ENCODE measurements around the gene PDE3A.
A peak's percentile ranks its signal among the peaks of the same experiment; 100 is the strongest.

The PDE3A gene

GRCh38 chr12:20523658-20524057 lies 155.3 kb downstream of the PDE3A start:
- DNase-seq (ENCODE audit: low read depth) = no peak
- TF ChIP-seq CTCF (IDR thresholded peaks at IDR 0.05; ENCODE audit: low read depth, low read length, missing control alignments) = no peak
- in situ Hi-C loops (cut with HindIII; ENCODE audit: low sequenced_read_pairs) = no loop called here
- H3K4me3 ChIP-seq (ENCODE audit: low read depth, low read length) = no peak overlapping the region

- in situ Hi-C loops (cut with HindIII; ENCODE audit: low sequenced_read_pairs) = no loop called here
- no peak for TF ChIP-seq CTCF (IDR thresholded peaks at IDR 0.05; ENCODE audit: low read depth, low read length, missing control alignments)
Measured at GRCh38 chr12:20524113-20524512, 155.8 kb downstream of the PDE3A start.

GRCh38 chr12:20525064-20525610 lies 156.8 kb downstream of the PDE3A start:
- no peak overlapping the region for H3K4me3 ChIP-seq (ENCODE audit: low read depth, low read length)
- TF ChIP-seq CTCF (IDR thresholded peaks at IDR 0.05; ENCODE audit: low read depth, low read length, missing control alignments) = no peak
- DNase-seq (ENCODE audit: low read depth) = no peak
- in situ Hi-C loops (cut with HindIII; ENCODE audit: low sequenced_read_pairs) = no loop called here

More at GRCh38 chr12:20524113-20524512, 155.8 kb downstream of the PDE3A start:
- no peak overlapping the region for H3K4me3 ChIP-seq (ENCODE audit: low read depth, low read length)
- no peak for DNase-seq (ENCODE audit: low read depth)

- TF ChIP-seq CTCF (IDR thresholded peaks at IDR 0.05; ENCODE audit: low read depth, low read length, missing control alignments) = no peak
- in situ Hi-C loops (cut with HindIII; ENCODE audit: low sequenced_read_pairs) = no loop called here
- no peak overlapping the region for H3K4me3 ChIP-seq (ENCODE audit: low read depth, low read length)
- DNase-seq (ENCODE audit: low read depth) = peak; percentile 87
Measured at GRCh38 chr12:20527417-20528163, 159.3 kb downstream of the PDE3A start.

GRCh38 chr12:20528208-20528607 lies 159.9 kb downstream of the PDE3A start:
- DNase-seq (ENCODE audit: low read depth) = no peak
- H3K4me3 ChIP-seq (ENCODE audit: low read depth, low read length) = no peak overlapping the region
- in situ Hi-C loops (cut with HindIII; ENCODE audit: low sequenced_read_pairs) = no loop called here
- TF ChIP-seq CTCF (IDR thresholded peaks at IDR 0.05; ENCODE audit: low read depth, low read length, missing control alignments) = no peak

- no peak overlapping the region for H3K4me3 ChIP-seq (ENCODE audit: low read depth, low read length)
- DNase-seq (ENCODE audit: low read depth) = no peak
- in situ Hi-C loops (cut with HindIII; ENCODE audit: low sequenced_read_pairs) = no loop called here
- TF ChIP-seq CTCF (IDR thresholded peaks at IDR 0.05; ENCODE audit: low read depth, low read length, missing control alignments) = no peak
Measured at GRCh38 chr12:20546267-20546666, 177.9 kb downstream of the PDE3A start.

Measured in astrocyte of the cerebellum (primary cell).